Measurements from ENCODE around the gene SAMD9L.

DNA sequence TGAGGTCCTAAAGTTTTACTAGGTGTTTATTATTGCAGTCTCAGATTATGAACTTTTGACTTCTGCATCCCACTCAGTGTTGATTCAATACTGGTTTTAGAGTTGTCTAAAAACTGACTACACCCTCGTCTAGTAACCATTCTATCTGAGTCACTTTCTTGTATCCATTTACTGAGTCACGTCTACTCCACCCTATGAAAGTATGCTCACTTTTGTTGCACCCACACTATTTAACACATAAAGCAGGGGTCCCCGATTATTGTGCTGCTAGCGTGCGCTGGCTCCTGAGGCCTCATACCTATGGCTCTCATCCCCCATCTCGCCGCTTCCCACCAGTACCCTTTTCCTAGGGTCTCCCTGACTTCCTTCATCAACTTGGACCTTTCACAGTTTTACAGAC lies 32.4 kb downstream of the SAMD9L start:
- TF ChIP-seq, protein P1, sequence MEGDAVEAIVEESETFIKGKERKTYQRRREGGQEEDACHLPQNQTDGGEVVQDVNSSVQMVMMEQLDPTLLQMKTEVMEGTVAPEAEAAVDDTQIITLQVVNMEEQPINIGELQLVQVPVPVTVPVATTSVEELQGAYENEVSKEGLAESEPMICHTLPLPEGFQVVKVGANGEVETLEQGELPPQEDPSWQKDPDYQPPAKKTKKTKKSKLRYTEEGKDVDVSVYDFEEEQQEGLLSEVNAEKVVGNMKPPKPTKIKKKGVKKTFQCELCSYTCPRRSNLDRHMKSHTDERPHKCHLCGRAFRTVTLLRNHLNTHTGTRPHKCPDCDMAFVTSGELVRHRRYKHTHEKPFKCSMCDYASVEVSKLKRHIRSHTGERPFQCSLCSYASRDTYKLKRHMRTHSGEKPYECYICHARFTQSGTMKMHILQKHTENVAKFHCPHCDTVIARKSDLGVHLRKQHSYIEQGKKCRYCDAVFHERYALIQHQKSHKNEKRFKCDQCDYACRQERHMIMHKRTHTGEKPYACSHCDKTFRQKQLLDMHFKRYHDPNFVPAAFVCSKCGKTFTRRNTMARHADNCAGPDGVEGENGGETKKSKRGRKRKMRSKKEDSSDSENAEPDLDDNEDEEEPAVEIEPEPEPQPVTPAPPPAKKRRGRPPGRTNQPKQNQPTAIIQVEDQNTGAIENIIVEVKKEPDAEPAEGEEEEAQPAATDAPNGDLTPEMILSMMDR (IDR thresholded peaks at IDR 0.05), result no peak
- no peak for TF ChIP-seq POLR2A (IDR thresholded peaks at IDR 0.05)
